GM18505 (cell line): Measurements from ENCODE around the gene GPR119.
"Not testable (repeated sequence)": the region's sequence is repeated elsewhere in the genome, so short reads cannot be mapped to it uniquely, and the experiment has no call there.

Source experiments
- ATAC-seq: cut with Tn5 transposase; IDR thresholded peaks from one replicate; pipeline ENCODE4 v1.9.1; 2021; ENCODE audit not compliant: unreplicated experiment
- POLR2A ChIP-seq: IDR thresholded peaks from 4 replicates; pipeline ENCODE4 v1.6.1; 2011; ENCODE audit warnings: borderline replicate concordance; ENCODE audit not compliant: insufficient read depth, insufficient read length; ENCODE audit errors: extremely low read depth

The GPR119 gene

DNA sequence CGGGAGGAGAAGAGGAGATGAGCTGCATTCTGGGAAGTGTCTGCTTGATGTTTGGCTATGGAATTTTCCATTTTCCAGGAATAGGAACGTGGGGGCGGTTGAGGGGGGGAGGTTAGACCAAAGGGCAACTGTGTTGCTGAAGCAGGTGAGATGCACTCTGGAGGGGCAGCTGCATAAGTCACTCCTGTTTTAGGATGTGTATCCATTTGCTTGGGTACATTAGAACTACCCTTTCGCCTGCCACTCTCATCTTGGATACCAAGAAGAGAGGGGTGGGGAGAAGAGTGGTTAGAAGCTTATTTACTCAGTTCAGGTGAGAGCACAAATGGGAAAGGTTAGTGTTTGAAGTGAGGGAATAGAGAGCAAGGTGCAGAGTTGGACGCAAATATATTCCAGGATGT is 934 bp upstream of the GPR119 start:
- ATAC-seq: no peak

GRCh38 chrX:130378024-130378669 is 7.3 kb downstream of the GPR119 start:
- no peak for ATAC-seq
- TF ChIP-seq POLR2A: no peak

More for the DNA sequence above, 934 bp upstream of the GPR119 start:
- TF ChIP-seq POLR2A: no peak

DNA sequence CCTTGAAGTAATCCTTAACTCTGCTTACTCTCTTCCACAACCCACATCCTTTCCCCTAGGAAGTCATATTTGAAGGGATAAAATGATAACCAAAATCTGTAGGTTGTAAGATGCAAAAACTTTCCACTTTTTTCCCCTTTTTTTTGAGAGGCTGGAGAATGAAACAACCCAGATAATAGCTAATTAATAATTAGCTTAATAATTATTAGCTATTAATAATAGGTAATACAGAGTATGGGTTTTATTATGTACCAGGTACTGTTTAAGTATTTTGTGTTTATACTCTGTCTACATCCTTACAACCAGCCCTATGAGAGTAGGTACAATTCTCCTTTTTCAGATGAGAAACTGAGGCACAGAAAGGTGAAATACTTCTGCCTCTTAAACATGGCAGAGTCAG is 9.4 kb downstream of the GPR119 start:
- no peak for TF ChIP-seq POLR2A
- no peak for ATAC-seq

DNA sequence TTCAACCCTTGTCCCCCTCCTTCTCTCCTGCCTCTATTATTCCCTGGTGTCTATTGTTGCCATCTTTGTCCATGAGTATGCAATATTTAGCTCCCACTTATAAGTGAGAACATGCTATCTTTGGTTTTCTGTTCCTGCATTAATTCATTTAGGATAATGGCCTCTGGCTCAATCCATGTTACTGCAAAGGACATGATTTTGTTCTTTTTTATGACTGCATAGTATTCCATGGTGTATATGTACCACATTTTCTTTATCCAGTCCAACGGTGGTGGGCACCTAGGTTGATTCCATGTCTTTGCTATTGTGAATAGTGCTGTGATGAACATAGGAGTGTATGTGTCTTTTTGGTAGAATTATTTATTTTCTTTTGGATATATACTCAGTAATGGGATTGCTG is 33.4 kb downstream of the GPR119 start:
- ATAC-seq: not testable (repeated sequence)

DNA sequence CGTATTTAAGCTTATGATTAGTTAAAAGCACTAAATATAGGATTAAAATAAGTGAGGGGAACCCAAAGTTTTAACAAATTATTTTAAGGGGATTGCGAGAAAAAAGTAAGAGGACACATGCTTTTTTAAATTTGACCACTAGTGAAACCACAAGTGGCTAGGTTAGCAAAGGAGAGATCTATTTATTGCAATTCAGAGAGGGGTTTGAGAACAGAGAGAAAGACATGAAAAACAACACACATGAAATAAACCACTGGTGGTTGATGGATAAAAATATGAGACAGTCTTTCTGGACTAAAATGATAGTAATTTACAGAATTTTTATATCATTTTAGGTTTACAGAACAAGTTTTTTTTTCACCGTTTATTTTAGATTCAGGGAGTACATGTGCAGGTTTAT is 33.9 kb downstream of the GPR119 start:
- ATAC-seq: no peak
- no peak for TF ChIP-seq POLR2A

DNA sequence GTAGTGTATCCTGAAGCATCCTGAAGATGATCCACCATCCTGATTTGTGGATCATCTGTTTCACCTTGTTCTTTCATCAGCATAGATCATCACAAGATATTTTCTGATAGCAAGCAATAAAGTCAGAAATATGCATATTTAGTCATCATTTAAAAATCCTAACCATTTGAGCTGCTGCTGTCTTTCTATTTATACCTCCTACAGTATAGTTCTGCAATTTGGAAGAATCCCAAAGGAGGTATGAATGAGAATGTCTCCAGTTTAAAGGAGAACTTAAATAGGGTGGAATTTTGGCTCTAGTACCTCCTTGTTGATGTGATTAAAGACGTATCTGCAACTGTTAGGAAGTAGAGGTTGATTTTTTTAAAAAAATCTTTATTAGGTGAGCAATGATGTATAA is 38.2 kb downstream of the GPR119 start:
- no peak for TF ChIP-seq POLR2A
- no peak for ATAC-seq

GRCh38 chrX:130343411-130343810 is 42.1 kb downstream of the GPR119 start:
- TF ChIP-seq POLR2A: no peak
- no peak for ATAC-seq

GRCh38 chrX:130340271-130340670 is 45.2 kb downstream of the GPR119 start:
- ATAC-seq: no peak
- TF ChIP-seq POLR2A: no peak

DNA sequence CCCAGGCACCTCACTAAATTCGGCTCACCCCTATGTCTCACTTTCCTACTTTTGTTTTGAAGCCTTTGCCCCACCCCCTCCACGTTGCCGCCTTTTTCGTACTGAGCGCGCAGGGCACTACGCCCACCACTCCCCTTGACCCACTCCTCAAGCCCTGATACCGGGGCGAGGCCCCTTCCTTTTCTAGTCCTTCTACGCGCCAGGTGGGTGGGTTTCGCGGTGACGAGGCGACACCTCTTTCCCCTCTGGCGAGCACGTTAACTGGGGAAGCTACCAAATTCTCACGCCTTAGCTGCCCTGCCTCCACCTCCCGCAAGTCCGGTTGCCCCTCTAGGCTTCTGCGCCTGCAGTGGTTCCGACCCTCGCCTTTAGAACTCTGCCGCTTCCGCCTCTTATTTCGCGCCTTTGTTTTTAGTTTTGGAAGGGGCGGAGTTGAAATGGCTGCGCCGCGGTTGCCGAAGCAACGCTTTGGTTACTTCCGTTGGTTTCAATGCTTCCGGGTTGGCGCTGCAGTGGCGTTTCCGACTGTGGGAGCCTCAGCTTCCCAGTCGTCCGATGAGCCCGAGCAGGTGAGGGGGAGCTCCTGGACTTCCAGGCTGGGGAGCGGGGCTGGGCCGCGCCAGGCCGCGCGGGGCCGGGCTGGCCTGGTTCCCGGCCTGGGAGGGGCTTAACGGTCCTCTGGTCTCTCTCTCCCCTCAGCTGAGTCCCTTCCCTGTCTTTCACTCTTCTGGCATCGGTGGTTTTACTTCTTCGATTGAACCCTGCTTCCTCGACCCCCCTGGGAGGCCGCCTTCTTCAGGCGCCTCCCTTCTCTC is 45.9 kb downstream of the GPR119 start, which contains the start of gene SLC25A14:
Gene SLC25A14, plus strand, starts transcription at position 512 of the 815 bp plus-strand sequence. CDS start 360 bp downstream, outside the sequence.
- peak; percentile 68 for TF ChIP-seq POLR2A
- peak; percentile 96 for ATAC-seq

- not testable (repeated sequence) for ATAC-seq
These were observed 46.6 kb downstream of the GPR119 start for GRCh38 chrX:130338869-130339268.

DNA sequence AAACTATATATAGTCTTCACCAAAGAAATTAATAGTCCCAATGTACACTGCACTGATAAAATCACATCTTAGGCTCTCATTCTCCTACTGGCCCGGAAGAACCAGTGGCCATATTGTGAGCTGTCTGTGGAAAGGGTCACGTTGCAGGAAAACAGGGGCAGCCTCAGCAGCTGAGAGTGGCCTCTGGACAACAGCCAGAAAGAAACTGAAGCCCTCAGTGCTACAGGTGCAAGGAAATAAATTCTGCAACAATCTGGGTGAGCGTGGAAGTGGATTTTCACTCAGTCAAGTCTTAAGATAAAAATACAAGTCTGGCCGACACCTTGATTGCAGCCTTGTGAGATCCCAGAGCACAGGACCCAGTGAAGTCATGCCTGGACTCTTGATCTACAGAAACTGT is 48.9 kb downstream of the GPR119 start:
- ATAC-seq: no peak
- no peak for TF ChIP-seq POLR2A
